Mucosa of descending colon (tissue), 3 donors: ENCODE measurements around the gene CNGA3. TPM values are rescaled to one million over a fixed set of nuclear protein-coding genes. Genes with fewer than 3 reads are reported as not detected.
"Not testable (repeated sequence)": the region's sequence is repeated elsewhere in the genome, so short reads cannot be mapped to it uniquely, and the experiment has no call there.

Experiments used
- ATAC-seq: fragments of 200-7000 bp; cut with Tn5 transposase; one replicate; pipeline ENCODE4 v1.9.1; 2020; ENCODE audit warnings: mild to moderate bottlenecking, moderate library complexity
- DNase-seq, 3 donors: peaks; one replicate each; pipeline ENCODE4 v3.0.0-alpha.2; 2020
- H3K36me3 ChIP-seq: fragments of 200-600 bp; one replicate; pipeline ENCODE4 v1.8.0; 2021; ENCODE audit warnings: low read depth, mild to moderate bottlenecking
- H3K4me1 ChIP-seq: fragments of 200-600 bp; one replicate; pipeline ENCODE4 v1.8.0; 2021; ENCODE audit warnings: low read depth, mild to moderate bottlenecking
- H3K4me3 ChIP-seq: fragments of 200-600 bp; one replicate; pipeline ENCODE4 v1.8.0; 2021; ENCODE audit warnings: mild to moderate bottlenecking
- H3K9me3 ChIP-seq: fragments of 200-600 bp; one replicate; pipeline ENCODE4 v1.8.0; 2021; ENCODE audit warnings: mild to moderate bottlenecking
- intact Hi-C, 2 donors: fragments of 100-400 bp; cut with DNase I in 1 of 2; cut with micrococcal nuclease in 1 of 2; formaldehyde crosslinking; loops; one replicate each; pipeline versions ENCODE4 v1.11.0 to v1.11.1; 2022; cut with DNase I, micrococcal nuclease
- total RNA-seq, 3 donors: library from RNA; stranded (reverse); fragmentation: NEBNext Ultra II Directional in 2 of 3; extraction: Animal tissue kit (Norgen Biotek cat#: 25700) in 2 of 3; gene quantifications; one replicate each; pipeline versions ENCODE4 v1.2.1 to v1.2.4, GENCODE V29; 2021 to 2023
- TF ChIP-seq, protein P1 (sequence below): fragments of 200-600 bp; IDR thresholded peaks from one replicate; pipeline ENCODE4 v1.8.0; 2022; ENCODE audit warnings: antibody characterized with exemption, mild to moderate bottlenecking
- donor health status: DM: no; HTN: no; CAD: no; lungs with moderate emphysema.
- donor health status: DM: no; HTN: no; CAD: no.
- donor health status: DM: no; HTN: yes; CAD: no.

Gene CNGA3
- total RNA-seq, 3 donors from 2014 or later = 0.20 to 3.4 (median 0.63) TPM

DNA sequence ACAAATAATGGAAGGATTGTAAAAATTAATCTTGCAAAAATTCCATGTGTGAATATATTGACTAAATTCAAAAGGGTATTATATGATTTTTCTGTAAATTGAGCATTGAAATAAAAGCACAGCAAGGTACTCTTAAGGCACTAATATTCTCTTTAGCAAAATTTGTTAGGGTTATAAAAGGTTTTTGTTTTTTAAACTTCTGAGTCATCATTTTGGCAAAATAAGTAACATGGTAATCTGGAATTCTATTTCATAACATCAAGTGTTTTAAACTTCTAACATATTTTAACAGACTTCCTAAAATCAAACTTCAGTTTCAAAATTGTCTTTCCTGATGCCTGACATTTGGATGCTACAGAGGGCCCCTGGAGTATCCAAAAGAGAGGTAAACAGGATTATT lies 85.9 kb downstream of the CNGA3 start:
- Histone ChIP-seq H3K9me3 (peaks cover 3% of the 10 kb centered on the region), H3K36me3 (no peaks in the 10 kb centered on the region), H3K4me3 (no peak overlapping the region), H3K4me1 (no peaks in the 10 kb centered on the region)
- DNase-seq = no peak
- no peak for ATAC-seq
- intact Hi-C loops = no loop called here
- TF ChIP-seq, protein P1, sequence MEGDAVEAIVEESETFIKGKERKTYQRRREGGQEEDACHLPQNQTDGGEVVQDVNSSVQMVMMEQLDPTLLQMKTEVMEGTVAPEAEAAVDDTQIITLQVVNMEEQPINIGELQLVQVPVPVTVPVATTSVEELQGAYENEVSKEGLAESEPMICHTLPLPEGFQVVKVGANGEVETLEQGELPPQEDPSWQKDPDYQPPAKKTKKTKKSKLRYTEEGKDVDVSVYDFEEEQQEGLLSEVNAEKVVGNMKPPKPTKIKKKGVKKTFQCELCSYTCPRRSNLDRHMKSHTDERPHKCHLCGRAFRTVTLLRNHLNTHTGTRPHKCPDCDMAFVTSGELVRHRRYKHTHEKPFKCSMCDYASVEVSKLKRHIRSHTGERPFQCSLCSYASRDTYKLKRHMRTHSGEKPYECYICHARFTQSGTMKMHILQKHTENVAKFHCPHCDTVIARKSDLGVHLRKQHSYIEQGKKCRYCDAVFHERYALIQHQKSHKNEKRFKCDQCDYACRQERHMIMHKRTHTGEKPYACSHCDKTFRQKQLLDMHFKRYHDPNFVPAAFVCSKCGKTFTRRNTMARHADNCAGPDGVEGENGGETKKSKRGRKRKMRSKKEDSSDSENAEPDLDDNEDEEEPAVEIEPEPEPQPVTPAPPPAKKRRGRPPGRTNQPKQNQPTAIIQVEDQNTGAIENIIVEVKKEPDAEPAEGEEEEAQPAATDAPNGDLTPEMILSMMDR = no peak

DNA sequence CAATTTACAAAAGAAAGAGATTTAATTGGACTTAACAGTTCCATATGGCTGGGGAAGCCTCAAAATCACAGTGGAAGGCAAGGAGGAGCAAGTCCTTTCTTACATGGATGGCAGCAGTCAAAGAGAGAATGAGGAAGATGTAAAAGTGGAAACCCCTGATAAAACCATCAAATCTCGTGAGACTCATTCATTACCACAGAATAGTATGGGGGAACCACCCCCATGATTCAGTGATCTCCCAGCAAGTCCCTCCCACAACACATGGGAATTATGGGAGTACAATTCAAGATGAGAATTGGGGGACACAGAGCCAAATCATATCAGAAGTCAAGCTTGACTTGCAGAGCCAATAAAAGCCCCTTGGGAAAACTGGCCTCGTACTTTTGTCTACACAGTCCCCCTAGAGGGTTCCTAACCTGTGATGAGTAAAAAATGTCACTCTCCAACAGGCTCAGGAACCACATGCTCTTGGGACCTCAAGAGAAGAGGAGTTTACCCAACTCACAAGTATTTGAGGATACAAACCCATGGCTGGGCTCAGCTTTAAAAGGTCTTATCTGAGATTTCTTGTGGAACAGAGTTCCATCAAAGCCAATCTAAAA lies 87.2 kb downstream of the CNGA3 start:
- DNase-seq (no peak), ATAC-seq (no peak)
- TF ChIP-seq, protein P1 = no peak
- no peaks in the 10 kb centered on the region for H3K36me3 ChIP-seq
- no peaks in the 10 kb centered on the region for H3K4me1 ChIP-seq
- peaks cover 3% of the 10 kb centered on the region for H3K9me3 ChIP-seq
- no peak overlapping the region for H3K4me3 ChIP-seq
- intact Hi-C loops = no loop called here

DNA sequence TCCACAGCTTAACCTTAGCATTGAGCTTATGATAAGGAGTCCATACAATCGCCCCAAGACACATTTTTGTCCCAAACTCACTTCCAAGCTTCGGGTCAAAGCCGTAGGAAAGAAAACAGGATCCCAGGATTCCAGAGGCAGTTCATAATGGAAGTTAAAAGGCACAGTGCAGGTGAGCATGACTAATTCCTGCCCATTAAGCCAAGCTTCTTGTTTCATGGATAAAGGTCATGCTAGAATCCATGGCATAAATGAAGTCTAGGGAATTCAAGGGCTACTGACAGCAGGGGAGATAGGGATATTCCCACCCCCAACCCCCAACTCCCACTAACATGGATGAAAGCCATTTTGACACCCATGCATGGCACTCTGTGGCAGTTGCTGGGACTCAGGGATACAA lies 88.2 kb downstream of the CNGA3 start:
- TF ChIP-seq, protein P1 = no peak
- Histone ChIP-seq H3K36me3 (no peaks in the 10 kb centered on the region), H3K9me3 (peaks cover 3% of the 10 kb centered on the region), H3K4me1 (no peaks in the 10 kb centered on the region), H3K4me3 (no peak overlapping the region)
- intact Hi-C loops = no loop called here
- no peak for ATAC-seq
- no peak for DNase-seq

DNA sequence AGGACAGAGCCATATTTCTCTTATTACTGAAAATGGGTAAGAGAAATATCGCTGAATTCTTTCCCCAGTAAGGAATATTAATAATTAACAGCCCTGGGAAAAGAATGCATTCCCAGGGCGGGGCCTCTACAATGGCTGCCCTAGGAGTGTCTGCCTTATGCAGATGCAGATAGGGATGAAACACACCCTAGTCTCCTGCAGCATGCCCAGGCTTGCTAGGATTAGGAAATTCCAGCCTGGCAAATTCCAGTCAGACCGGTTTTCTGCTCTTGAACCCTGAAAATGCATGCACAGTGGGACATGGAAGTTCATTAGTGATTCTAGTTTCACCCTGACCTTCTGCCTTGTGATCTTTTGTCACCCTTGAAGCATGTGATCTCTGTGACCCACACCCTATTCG lies 89.4 kb downstream of the CNGA3 start:
- H3K4me3 ChIP-seq, DNase-seq, H3K36me3 ChIP-seq, H3K4me1 ChIP-seq, ATAC-seq, intact Hi-C loops, H3K9me3 ChIP-seq: not testable (repeated sequence)

DNA sequence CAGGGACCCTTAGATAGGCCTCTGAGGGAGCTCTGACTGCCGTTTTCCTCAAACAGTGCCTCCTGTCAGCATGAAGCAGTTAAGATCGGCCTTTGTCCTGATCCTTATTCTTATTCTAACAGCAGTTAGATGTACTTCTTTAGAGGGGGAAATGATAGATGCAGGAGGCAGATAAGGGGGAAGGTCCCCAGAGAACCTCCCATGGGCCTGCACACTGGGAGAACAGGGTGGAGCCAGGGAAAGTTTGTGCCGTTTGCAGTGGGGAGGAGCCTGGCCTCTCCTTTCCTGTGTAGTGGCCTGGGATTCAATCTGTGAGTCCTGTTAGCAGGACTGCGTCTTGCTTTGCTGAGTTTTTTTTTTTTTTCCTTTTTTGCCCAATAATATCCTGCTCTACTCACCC lies 90.5 kb downstream of the CNGA3 start:
- TF ChIP-seq, protein P1 = no peak
- Histone ChIP-seq H3K4me1 (peaks cover 5% of the 10 kb centered on the region), H3K4me3 (no peak overlapping the region), H3K36me3 (no peaks in the 10 kb centered on the region), H3K9me3 (peaks cover 3% of the 10 kb centered on the region)
- DNase-seq (no peak), ATAC-seq (peak; percentile 26)
- intact Hi-C loops = no loop called here

DNA sequence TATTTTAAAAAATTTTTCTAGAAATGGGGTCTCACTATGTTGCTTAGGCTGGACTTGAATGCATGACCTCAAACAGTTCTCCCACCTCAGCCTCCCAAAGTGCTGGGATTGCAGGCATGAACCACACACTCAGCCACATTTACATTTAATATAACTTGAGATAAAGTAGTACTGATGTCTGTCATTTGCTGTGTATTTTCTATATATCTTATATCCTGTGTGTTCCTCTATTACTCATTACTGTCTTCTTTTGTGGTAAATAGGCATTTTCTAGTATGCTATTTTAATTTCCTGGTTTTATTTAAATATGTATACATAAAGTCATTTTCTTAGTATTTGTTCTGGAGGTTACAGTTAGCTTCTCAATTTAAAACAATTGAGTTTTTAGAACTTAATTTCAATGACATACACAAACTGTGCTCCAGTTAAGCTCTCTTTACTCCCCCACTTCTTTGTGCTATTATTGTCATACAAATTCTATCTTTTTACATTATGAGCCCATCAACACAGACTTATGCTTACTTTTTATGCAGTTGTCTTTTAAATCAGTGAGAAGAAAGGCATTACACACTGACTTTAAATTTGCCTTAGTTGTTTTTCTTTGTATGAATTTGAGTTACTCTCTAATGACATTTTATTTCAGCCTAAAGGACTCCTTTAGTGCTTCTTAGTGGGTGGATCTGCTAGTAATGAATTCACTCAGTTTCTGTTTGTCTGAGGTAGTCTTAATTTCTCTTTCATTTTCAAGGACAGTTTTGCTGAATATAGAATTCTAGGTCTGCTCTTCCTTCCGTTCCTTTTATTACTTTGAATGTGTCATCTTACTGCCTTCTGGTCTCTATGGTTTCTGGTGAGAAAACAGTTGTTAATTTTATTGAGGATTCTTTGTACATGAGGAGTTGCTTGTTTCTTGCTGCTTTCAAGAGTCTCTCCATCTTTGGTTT lies 92.2 kb downstream of the CNGA3 start:
- H3K4me3 ChIP-seq = no peak overlapping the region
- H3K36me3 ChIP-seq = no peaks in the 10 kb centered on the region
- peaks cover 12% of the 10 kb centered on the region for H3K4me1 ChIP-seq
- TF ChIP-seq, protein P1 = no peak
- peaks cover 3% of the 10 kb centered on the region for H3K9me3 ChIP-seq
- peak; percentile 93 for ATAC-seq
- intact Hi-C loops = no loop called here
- DNase-seq = no peak
